SK-N-SH treated with all-trans-retinoic acid at 6 μM for 48 hours (cell line): ENCODE data around the gene ZFP92.
A peak's percentile ranks its signal among the peaks of the same experiment; 100 is the strongest.

Source experiments
- ATAC-seq: fragments of 200-7000 bp; cut with Tn5 transposase; 3 replicates; pipeline ENCODE4 v1.9.1; 2020; ENCODE audit warnings: mild to moderate bottlenecking, moderate library complexity
- ARNTL ChIP-seq: fragments of 450-650 bp; formaldehyde crosslinking; IDR thresholded peaks from 2 replicates; pipeline ENCODE4 v1.5.0; 2020; ENCODE audit warnings: low read depth, mild to moderate bottlenecking, moderate library complexity, borderline replicate concordance
- CSDC2 ChIP-seq: fragments of 250-450 bp; sonication (Bioruptor Pico); IDR thresholded peaks from 2 replicates; pipeline ENCODE4 v1.5.0; 2020; ENCODE audit warnings: mild to moderate bottlenecking, moderate library complexity
- CSRNP3 ChIP-seq: fragments of 250-450 bp; sonication (Bioruptor Pico); IDR thresholded peaks from 2 replicates; pipeline ENCODE4 v1.5.1; 2021; ENCODE audit warnings: mild to moderate bottlenecking, moderate library complexity
- ESRRG ChIP-seq: fragments of 250-450 bp; sonication (Bioruptor Pico); IDR thresholded peaks from 2 replicates; pipeline ENCODE4 v1.6.1; 2021; ENCODE audit warnings: mild to moderate bottlenecking
- GLIS3 ChIP-seq: fragments of 250-450 bp; sonication (Bioruptor Pico); IDR thresholded peaks from 2 replicates; pipeline ENCODE4 v1.5.0; 2020; ENCODE audit warnings: mild to moderate bottlenecking, moderate library complexity
- ISL1 ChIP-seq: fragments of 250-450 bp; sonication (Bioruptor Pico); IDR thresholded peaks from 2 replicates; pipeline ENCODE4 v2.1.2; 2022; ENCODE audit warnings: mild to moderate bottlenecking, moderate library complexity
- PATZ1 ChIP-seq: fragments of 250-450 bp; sonication (Bioruptor Pico); IDR thresholded peaks from 2 replicates; pipeline ENCODE4 v1.8.0; 2020; ENCODE audit warnings: mild to moderate bottlenecking, moderate library complexity, borderline replicate concordance
- RARB ChIP-seq: fragments of 250-450 bp; sonication (Bioruptor Pico); IDR thresholded peaks from 2 replicates; pipeline ENCODE4 v1.8.0; 2021; ENCODE audit warnings: mild to moderate bottlenecking, moderate library complexity
- SNAI2 ChIP-seq: fragments of 250-450 bp; sonication (Bioruptor Pico); IDR thresholded peaks from 2 replicates; pipeline ENCODE4 v1.5.0; 2020; ENCODE audit warnings: mild to moderate bottlenecking, moderate library complexity
- TCF4 ChIP-seq: fragments of 250-450 bp; sonication (Bioruptor Pico); IDR thresholded peaks from 2 replicates; pipeline ENCODE4 v1.8.0; 2021; ENCODE audit warnings: mild to moderate bottlenecking, moderate library complexity, borderline replicate concordance
- TOX ChIP-seq: fragments of 250-450 bp; sonication (Bioruptor Pico); IDR thresholded peaks from 2 replicates; pipeline ENCODE4 v1.8.0; 2021; ENCODE audit warnings: mild to moderate bottlenecking, moderate library complexity, borderline replicate concordance
- TSHZ2 ChIP-seq: fragments of 250-450 bp; sonication (Bioruptor Pico); IDR thresholded peaks from 2 replicates; pipeline ENCODE4 v1.5.0; 2020; ENCODE audit warnings: mild to moderate bottlenecking, moderate library complexity
- ZC3H10 ChIP-seq: fragments of 250-450 bp; sonication (Bioruptor Pico); IDR thresholded peaks from 2 replicates; pipeline ENCODE4 v1.5.1; 2021; ENCODE audit warnings: mild to moderate bottlenecking, moderate library complexity
- ZFP3 ChIP-seq: fragments of 250-450 bp; sonication (Bioruptor Pico); IDR thresholded peaks from 2 replicates; pipeline ENCODE4 v1.5.0; 2020; ENCODE audit warnings: mild to moderate bottlenecking, moderate library complexity
- ZFP30 ChIP-seq: fragments of 450-650 bp; formaldehyde crosslinking; IDR thresholded peaks from 2 replicates; pipeline ENCODE4 v1.5.0; 2022; ENCODE audit warnings: mild to moderate bottlenecking, moderate library complexity
- ZNF565 ChIP-seq: fragments of 450-650 bp; formaldehyde crosslinking; conservative IDR thresholded peaks from 2 replicates; pipeline ENCODE4 v1.5.0; 2020; ENCODE audit warnings: low read depth, mild to moderate bottlenecking, moderate library complexity
- ZNF70 ChIP-seq: fragments of 450-650 bp; formaldehyde crosslinking; IDR thresholded peaks from 2 replicates; pipeline ENCODE4 v1.5.0; 2020; ENCODE audit warnings: mild to moderate bottlenecking, moderate library complexity
- TF ChIP-seq, protein P1 (sequence below): fragments of 250-450 bp; sonication (Bioruptor Pico); IDR thresholded peaks from 2 replicates; pipeline ENCODE4 v1.5.1; 2020; ENCODE audit warnings: low read depth, mild to moderate bottlenecking, moderate library complexity
- TF ChIP-seq, protein P2 (sequence below): fragments of 250-450 bp; sonication (Bioruptor Pico); IDR thresholded peaks from 2 replicates; pipeline ENCODE4 v1.8.0; 2021; ENCODE audit warnings: low read depth, mild to moderate bottlenecking, moderate library complexity, borderline replicate concordance

Gene ZFP92

DNA sequence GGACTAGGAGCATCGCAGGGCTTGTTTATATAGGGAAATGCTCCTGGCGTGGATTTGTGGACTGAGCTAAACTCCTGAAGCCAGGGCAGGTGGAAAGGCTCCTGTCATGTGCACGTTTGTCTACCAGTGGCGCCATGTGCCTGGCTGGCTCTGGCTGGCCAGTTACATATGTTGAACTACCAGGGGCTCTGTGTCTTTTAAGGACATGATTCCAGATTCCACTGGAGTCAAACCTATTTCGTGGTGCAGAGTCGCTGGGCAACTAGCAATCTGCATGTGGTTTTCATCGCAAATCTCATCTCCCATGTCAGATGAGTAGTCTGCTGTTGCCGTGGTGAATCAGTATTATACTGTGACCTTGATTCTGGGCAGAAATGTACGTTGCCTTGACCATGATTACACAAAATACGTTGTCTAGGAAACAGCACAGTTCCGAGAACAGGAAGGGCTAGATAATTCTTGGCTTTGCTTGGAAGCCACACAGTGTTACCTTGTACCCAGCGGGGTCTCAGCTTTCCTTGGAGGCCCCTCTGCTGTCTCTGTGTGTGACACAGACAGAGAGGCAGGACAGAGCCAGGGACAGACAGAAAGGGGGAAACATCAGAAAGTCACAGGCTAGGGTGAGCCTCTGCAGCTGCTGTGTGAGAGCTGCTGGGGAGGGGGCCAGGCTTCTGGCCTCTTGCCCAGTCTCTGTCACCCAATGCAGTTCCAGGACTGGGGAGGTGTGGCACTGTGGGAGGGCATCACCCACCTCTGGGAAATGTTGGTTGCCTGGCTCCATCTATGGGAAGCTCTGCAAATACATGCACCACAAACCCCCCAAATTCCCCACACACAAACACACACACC lies 29.4 kb upstream of the ZFP92 start:
- ATAC-seq: peak; percentile 78
- TF ChIP-seq ESRRG (no peak), TCF4 (no peak)

- ATAC-seq: no peak
These were observed 28.4 kb upstream of the ZFP92 start for GRCh38 chrX:153382563-153383482.

DNA sequence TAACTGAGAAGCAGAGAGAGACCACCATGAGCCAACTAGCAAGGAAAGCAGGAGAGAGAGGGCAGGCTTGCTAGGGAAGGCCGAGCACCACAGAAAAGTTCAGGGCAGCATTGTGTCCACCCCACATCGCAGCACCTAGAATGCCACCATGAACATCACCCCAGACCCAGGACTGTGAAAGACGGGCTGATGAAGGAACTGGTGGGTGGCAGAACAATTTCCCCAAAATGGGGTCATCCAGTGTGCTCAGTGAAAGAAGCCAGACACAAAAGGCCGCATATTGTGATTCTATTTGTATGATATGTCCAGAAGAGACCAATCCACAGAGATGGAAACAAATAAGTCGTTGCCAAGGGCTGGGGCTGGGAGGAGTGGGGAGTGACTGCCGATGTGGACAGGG lies 26.9 kb upstream of the ZFP92 start:
- ATAC-seq: no peak
- TF ChIP-seq RARB (CRISPR knock-in tag): no peak
- TF ChIP-seq ZNF70: no peak
- TF ChIP-seq, protein P1, sequence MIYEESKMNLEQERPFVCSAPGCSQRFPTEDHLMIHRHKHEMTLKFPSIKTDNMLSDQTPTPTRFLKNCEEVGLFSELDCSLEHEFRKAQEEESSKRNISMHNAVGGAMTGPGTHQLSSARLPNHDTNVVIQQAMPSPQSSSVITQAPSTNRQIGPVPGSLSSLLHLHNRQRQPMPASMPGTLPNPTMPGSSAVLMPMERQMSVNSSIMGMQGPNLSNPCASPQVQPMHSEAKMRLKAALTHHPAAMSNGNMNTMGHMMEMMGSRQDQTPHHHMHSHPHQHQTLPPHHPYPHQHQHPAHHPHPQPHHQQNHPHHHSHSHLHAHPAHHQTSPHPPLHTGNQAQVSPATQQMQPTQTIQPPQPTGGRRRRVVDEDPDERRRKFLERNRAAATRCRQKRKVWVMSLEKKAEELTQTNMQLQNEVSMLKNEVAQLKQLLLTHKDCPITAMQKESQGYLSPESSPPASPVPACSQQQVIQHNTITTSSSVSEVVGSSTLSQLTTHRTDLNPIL: no peak
- TF ChIP-seq GLIS3: no peak
- TF ChIP-seq SNAI2: no peak
- no peak for TF ChIP-seq ISL1
- no peak for TF ChIP-seq ZFP30 (CRISPR knock-in tag)
- no peak for TF ChIP-seq TCF4
- no peak for TF ChIP-seq ARNTL
- TF ChIP-seq ZFP3 (CRISPR knock-in tag): no peak
- TF ChIP-seq ZC3H10 (CRISPR knock-in tag): no peak
- TF ChIP-seq CSDC2 (CRISPR knock-in tag): no peak

More at GRCh38 chrX:153382563-153383482, 28.4 kb upstream of the ZFP92 start:
- no peak for TF ChIP-seq ARNTL
- TF ChIP-seq TCF4: no peak
- no peak for TF ChIP-seq CSRNP3
- no peak for TF ChIP-seq ZNF70
- no peak for TF ChIP-seq TOX (CRISPR knock-in tag)
- no peak for TF ChIP-seq SNAI2
- TF ChIP-seq ZNF565 (CRISPR knock-in tag): no peak
- no peak for TF ChIP-seq PATZ1 (CRISPR knock-in tag)
- TF ChIP-seq, protein P2, sequence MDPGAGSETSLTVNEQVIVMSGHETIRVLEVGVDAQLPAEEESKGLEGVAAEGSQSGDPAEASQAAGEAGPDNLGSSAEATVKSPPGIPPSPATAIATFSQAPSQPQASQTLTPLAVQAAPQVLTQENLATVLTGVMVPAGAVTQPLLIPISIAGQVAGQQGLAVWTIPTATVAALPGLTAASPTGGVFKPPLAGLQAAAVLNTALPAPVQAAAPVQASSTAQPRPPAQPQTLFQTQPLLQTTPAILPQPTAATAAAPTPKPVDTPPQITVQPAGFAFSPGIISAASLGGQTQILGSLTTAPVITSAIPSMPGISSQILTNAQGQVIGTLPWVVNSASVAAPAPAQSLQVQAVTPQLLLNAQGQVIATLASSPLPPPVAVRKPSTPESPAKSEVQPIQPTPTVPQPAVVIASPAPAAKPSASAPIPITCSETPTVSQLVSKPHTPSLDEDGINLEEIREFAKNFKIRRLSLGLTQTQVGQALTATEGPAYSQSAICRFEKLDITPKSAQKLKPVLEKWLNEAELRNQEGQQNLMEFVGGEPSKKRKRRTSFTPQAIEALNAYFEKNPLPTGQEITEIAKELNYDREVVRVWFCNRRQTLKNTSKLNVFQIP: no peak
- TF ChIP-seq ESRRG: no peak
- no peak for TF ChIP-seq RARB (CRISPR knock-in tag)
- TF ChIP-seq GLIS3: no peak
- no peak for TF ChIP-seq TSHZ2 (CRISPR knock-in tag)
- TF ChIP-seq ZC3H10 (CRISPR knock-in tag): no peak
- TF ChIP-seq, all 23 proteins: peak for 0
